HepG2 (cell line): ENCODE results near the gene NFKB1. TPM values are rescaled to one million over a fixed set of nuclear protein-coding genes. Genes with fewer than 3 reads are reported as not detected.

Experiments used
- FOSL1 ChIP-seq: sonication (generic); formaldehyde crosslinking; IDR thresholded peaks from 2 replicates; pipeline ENCODE4 v1.9.0; 2021; ENCODE audit warnings: missing genetic modification reagents, borderline replicate concordance
- FOXP1 ChIP-seq, 2 experiments: fragments of 450-650 bp in 1 of 2; IDR thresholded peaks; 2 replicates each; pipeline ENCODE4 v1.6.1; 2017 to 2018; ENCODE audit warnings: antibody characterized with exemption in 1 of 2
- HOXA3 ChIP-seq: sonication (generic); formaldehyde crosslinking; IDR thresholded peaks from 2 replicates; pipeline ENCODE4 v1.5.0; 2020; ENCODE audit warnings: missing genetic modification reagents
- JUN ChIP-seq: sonication (generic); formaldehyde crosslinking; IDR thresholded peaks from 2 replicates; pipeline ENCODE4 v1.4.0; 2020; ENCODE audit warnings: mild to moderate bottlenecking, missing genetic modification reagents
- KAT8 ChIP-seq: IDR thresholded peaks from 2 replicates; pipeline ENCODE4 v1.6.1; 2016; ENCODE audit warnings: missing genetic modification reagents, missing compliant biosample characterization
- NCOR1 ChIP-seq: fragments of 200-600 bp; sonication (generic); IDR thresholded peaks from 2 replicates; pipeline ENCODE4 v1.7.0; 2017; ENCODE audit warnings: antibody characterized with exemption, low read length, borderline replicate concordance
- POLR2G ChIP-seq: fragments of 200-400 bp; formaldehyde crosslinking; IDR thresholded peaks from 2 replicates; pipeline ENCODE4 v1.6.1; 2018; ENCODE audit warnings: mild to moderate bottlenecking, low read depth, low read length, moderate library complexity
- SOX13 ChIP-seq, 3 experiments: fragments of 450-650 bp in 1 of 3; sonication (generic) in 1 of 3; formaldehyde crosslinking in 1 of 3; IDR thresholded peaks in 2 of 3; conservative IDR thresholded peaks in 1 of 3; 2 replicates each; pipeline versions ENCODE4 v1.5.0 to v1.6.1; 2016 to 2020; ENCODE audit warnings: antibody characterized with exemption in 1 of 3, mild to moderate bottlenecking in 1 of 3, missing compliant biosample characterization in 1 of 3, missing genetic modification reagents in 1 of 3, moderate library complexity in 1 of 3
- SOX6 ChIP-seq, 2 experiments: fragments of 450-650 bp in 1 of 2; sonication (generic) in 1 of 2; formaldehyde crosslinking in 1 of 2; IDR thresholded peaks; 2 replicates each; pipeline versions ENCODE4 v1.4.0 to v1.6.1; 2017 to 2020; ENCODE audit warnings: antibody characterized with exemption in 1 of 2, mild to moderate bottlenecking in 1 of 2, missing genetic modification reagents in 1 of 2
- TBX2 ChIP-seq: sonication (generic); formaldehyde crosslinking; IDR thresholded peaks from 2 replicates; pipeline ENCODE4 v1.5.0; 2020; ENCODE audit warnings: missing genetic modification reagents, mild to moderate bottlenecking, borderline replicate concordance
- ZBTB42 ChIP-seq: sonication (generic); formaldehyde crosslinking; IDR thresholded peaks from 2 replicates; pipeline ENCODE4 v1.5.0; 2020; ENCODE audit warnings: mild to moderate bottlenecking, missing genetic modification reagents
- ZFAT ChIP-seq: sonication (generic); formaldehyde crosslinking; conservative IDR thresholded peaks from 2 replicates; pipeline ENCODE4 v1.8.1; 2023; ENCODE audit warnings: missing genetic modification reagents, inconsistent platforms
- ZFX ChIP-seq: sonication (generic); formaldehyde crosslinking; IDR thresholded peaks from 2 replicates; pipeline ENCODE4 v1.4.0; 2020; ENCODE audit warnings: mild to moderate bottlenecking, low read depth, missing genetic modification reagents, moderate library complexity
- ZGPAT ChIP-seq: IDR thresholded peaks from 2 replicates; pipeline ENCODE4 v1.6.1; 2016; ENCODE audit warnings: mild to moderate bottlenecking
- ZNF292 ChIP-seq: sonication (generic); formaldehyde crosslinking; IDR thresholded peaks from 2 replicates; pipeline ENCODE4 v1.8.1; 2022; ENCODE audit warnings: mild to moderate bottlenecking, low read depth, missing genetic modification reagents, borderline replicate concordance
- ZNF30 ChIP-seq: sonication (generic); formaldehyde crosslinking; IDR thresholded peaks from 2 replicates; pipeline ENCODE4 v1.5.0; 2020; ENCODE audit warnings: mild to moderate bottlenecking, missing genetic modification reagents
- polyA plus RNA-seq, 8 experiments: library from polyadenylated mRNA; depleted of rRNA in 3 of 8; stranded (reverse) in 7 of 8; unstranded in 1 of 8; fragments of >200 nt; fragmentation: Illumina TruSeq in 4 of 8; extraction: Trizol in 4 of 8; gene quantifications; 2 replicates each; pipeline versions ENCODE4 v1.2.1 to v1.2.3, GENCODE V29; 2011 to 2016; ENCODE audit warnings: low read depth in 4 of 8, missing spikeins in 1 of 8, mixed read lengths in 1 of 8; ENCODE audit not compliant: insufficient read depth in 1 of 8
- total RNA-seq, 5 experiments: library from RNA; depleted of rRNA; stranded (reverse); fragments of >200 nt; fragmentation: Illumina TruSeq; extraction: Trizol; gene quantifications; 2 replicates each; pipeline ENCODE4 v1.2.3, GENCODE V29; 2016; ENCODE audit warnings: low read depth in 1 of 5
- TF ChIP-seq, protein P1 (sequence below): sonication (generic); formaldehyde crosslinking; IDR thresholded peaks from 2 replicates; pipeline ENCODE4 v1.8.0; 2022; ENCODE audit warnings: missing genetic modification reagents, mild to moderate bottlenecking, inconsistent platforms, borderline replicate concordance
- TF ChIP-seq, protein P2 (sequence below): sonication (generic); formaldehyde crosslinking; IDR thresholded peaks from 2 replicates; pipeline ENCODE4 v1.8.0; 2022; ENCODE audit warnings: mild to moderate bottlenecking, missing genetic modification reagents
- TF ChIP-seq, protein P3 (sequence below): sonication (generic); formaldehyde crosslinking; IDR thresholded peaks from 2 replicates; pipeline ENCODE4 v1.4.0; 2020; ENCODE audit warnings: missing genetic modification reagents
- TF ChIP-seq, protein P4 (sequence below): sonication (generic); formaldehyde crosslinking; IDR thresholded peaks from 2 replicates; pipeline ENCODE4 v1.5.1; 2020; ENCODE audit warnings: mild to moderate bottlenecking, missing genetic modification reagents, moderate library complexity

NFKB1 gene
- total and polyA plus RNA-seq, 2 of the 13 experiments (the other 11 are each of a cell fraction or from before 2014, with no cell fraction given) = 15.4 to 31.6 TPM

GRCh38 chr4:102623622-102624021, 122.5 kb downstream of the NFKB1 start (continued):
- TF ChIP-seq, protein P1, sequence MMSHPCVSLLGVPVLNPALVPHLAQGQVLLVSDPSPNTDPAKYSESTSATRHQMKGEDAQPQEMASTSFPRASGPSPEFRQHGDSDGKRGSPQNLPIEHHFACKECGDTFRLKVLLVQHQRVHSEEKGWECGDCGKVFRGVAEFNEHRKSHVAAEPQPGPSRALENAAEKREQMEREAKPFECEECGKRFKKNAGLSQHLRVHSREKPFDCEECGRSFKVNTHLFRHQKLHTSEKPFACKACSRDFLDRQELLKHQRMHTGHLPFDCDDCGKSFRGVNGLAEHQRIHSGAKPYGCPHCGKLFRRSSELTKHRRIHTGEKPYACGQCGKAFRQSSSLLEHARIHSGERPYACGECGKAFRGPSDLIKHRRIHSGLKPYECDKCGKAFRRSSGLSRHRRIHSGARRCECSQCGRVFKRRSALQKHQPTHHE (CRISPR knock-in tag) = no peak
- TF ChIP-seq TBX2 (CRISPR knock-in tag) (peak; percentile 27; the same call in 1 of the 2 replicates), FOXP1 (IDR thresholded peaks at IDR 0.05) (no peak), FOXP1 (CRISPR knock-in tag; IDR thresholded peaks at IDR 0.05) (no peak), ZBTB42 (no peak), ZFX (CRISPR knock-in tag) (peak; percentile 32; the same call in 1 of the 2 replicates), ZNF30 (CRISPR knock-in tag) (no peak), JUN (CRISPR knock-in tag) (no peak), ZGPAT (CRISPR knock-in tag) (no peak), KAT8 (CRISPR knock-in tag) (no peak), FOSL1 (CRISPR knock-in tag) (no peak), SOX6 (IDR thresholded peaks at IDR 0.05) (no peak), SOX6 (CRISPR knock-in tag; IDR thresholded peaks at IDR 0.05) (no peak), NCOR1 (0 out of 2 replicates have a peak, but pooled peaks have one; percentile 15), ZNF292 (CRISPR knock-in tag) (0 out of 2 replicates have a peak, but pooled peaks have one; percentile 29), HOXA3 (CRISPR knock-in tag) (no peak), ZFAT (CRISPR knock-in tag) (no peak), SOX13 (IDR thresholded peaks at IDR 0.05) (no peak), SOX13 (CRISPR knock-in tag; conservative IDR thresholded peaks at IDR 0.05 in 1 of 2, IDR thresholded peaks at IDR 0.05 in 1 of 2) (no peak), POLR2G (no peak)
- TF ChIP-seq, protein P2, sequence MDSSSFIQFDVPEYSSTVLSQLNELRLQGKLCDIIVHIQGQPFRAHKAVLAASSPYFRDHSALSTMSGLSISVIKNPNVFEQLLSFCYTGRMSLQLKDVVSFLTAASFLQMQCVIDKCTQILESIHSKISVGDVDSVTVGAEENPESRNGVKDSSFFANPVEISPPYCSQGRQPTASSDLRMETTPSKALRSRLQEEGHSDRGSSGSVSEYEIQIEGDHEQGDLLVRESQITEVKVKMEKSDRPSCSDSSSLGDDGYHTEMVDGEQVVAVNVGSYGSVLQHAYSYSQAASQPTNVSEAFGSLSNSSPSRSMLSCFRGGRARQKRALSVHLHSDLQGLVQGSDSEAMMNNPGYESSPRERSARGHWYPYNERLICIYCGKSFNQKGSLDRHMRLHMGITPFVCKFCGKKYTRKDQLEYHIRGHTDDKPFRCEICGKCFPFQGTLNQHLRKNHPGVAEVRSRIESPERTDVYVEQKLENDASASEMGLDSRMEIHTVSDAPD (CRISPR knock-in tag) = no peak
- TF ChIP-seq, protein P3, sequence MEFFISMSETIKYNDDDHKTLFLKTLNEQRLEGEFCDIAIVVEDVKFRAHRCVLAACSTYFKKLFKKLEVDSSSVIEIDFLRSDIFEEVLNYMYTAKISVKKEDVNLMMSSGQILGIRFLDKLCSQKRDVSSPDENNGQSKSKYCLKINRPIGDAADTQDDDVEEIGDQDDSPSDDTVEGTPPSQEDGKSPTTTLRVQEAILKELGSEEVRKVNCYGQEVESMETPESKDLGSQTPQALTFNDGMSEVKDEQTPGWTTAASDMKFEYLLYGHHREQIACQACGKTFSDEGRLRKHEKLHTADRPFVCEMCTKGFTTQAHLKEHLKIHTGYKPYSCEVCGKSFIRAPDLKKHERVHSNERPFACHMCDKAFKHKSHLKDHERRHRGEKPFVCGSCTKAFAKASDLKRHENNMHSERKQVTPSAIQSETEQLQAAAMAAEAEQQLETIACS (CRISPR knock-in tag) = no peak
- TF ChIP-seq, protein P4, sequence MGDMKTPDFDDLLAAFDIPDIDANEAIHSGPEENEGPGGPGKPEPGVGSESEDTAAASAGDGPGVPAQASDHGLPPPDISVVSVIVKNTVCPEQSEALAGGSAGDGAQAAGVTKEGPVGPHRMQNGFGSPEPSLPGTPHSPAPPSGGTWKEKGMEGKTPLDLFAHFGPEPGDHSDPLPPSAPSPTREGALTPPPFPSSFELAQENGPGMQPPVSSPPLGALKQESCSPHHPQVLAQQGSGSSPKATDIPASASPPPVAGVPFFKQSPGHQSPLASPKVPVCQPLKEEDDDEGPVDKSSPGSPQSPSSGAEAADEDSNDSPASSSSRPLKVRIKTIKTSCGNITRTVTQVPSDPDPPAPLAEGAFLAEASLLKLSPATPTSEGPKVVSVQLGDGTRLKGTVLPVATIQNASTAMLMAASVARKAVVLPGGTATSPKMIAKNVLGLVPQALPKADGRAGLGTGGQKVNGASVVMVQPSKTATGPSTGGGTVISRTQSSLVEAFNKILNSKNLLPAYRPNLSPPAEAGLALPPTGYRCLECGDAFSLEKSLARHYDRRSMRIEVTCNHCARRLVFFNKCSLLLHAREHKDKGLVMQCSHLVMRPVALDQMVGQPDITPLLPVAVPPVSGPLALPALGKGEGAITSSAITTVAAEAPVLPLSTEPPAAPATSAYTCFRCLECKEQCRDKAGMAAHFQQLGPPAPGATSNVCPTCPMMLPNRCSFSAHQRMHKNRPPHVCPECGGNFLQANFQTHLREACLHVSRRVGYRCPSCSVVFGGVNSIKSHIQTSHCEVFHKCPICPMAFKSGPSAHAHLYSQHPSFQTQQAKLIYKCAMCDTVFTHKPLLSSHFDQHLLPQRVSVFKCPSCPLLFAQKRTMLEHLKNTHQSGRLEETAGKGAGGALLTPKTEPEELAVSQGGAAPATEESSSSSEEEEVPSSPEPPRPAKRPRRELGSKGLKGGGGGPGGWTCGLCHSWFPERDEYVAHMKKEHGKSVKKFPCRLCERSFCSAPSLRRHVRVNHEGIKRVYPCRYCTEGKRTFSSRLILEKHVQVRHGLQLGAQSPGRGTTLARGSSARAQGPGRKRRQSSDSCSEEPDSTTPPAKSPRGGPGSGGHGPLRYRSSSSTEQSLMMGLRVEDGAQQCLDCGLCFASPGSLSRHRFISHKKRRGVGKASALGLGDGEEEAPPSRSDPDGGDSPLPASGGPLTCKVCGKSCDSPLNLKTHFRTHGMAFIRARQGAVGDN = 0 out of 2 replicates have a peak, but pooled peaks have one; percentile 18
